ENCODE results near the gene TUBB1.
"Not testable (repeated sequence)": the region's sequence is repeated elsewhere in the genome, so short reads cannot be mapped to it uniquely, and the experiment has no call there.

TUBB1 gene

GRCh38 chr20:59019217-59019616 is at the start of gene TUBB1:
TSS of gene TUBB1 (plus strand) at chr20:59019429. CDS start at chr20:59019523, 94 bp downstream.
- no peak for DNase-seq

- DNase-seq, result no peak
Observed at GRCh38 chr20:58969439-58969838, 49.8 kb upstream of the TUBB1 start.

GRCh38 chr20:58970146-58970545 is 49.1 kb upstream of the TUBB1 start:
- no peak for DNase-seq

- DNase-seq, result no peak
Observed at GRCh38 chr20:58971429-58971828, 47.8 kb upstream of the TUBB1 start.

GRCh38 chr20:58973179-58973578 is 46.0 kb upstream of the TUBB1 start:
- DNase-seq, result no peak

- DNase-seq, result no peak
Observed at GRCh38 chr20:58973866-58974265, 45.4 kb upstream of the TUBB1 start.

- DNase-seq, result no peak
Observed at GRCh38 chr20:58975353-58975752, 43.9 kb upstream of the TUBB1 start.

- DNase-seq, result peak; percentile 19
Observed at GRCh38 chr20:58976061-58976730, 43.0 kb upstream of the TUBB1 start.

- DNase-seq, result no peak
Observed at GRCh38 chr20:58978351-58979190, 40.7 kb upstream of the TUBB1 start.

GRCh38 chr20:58980711-58981627 is 38.3 kb upstream of the TUBB1 start, which contains the start of gene NELFCD:
TSS of gene NELFCD (plus strand) at chr20:58981256. CDS start at chr20:58981310, 54 bp downstream.
- DNase-seq, result peak; percentile 90

GRCh38 chr20:58981628-58982364 is 37.4 kb upstream of the TUBB1 start:
- peak; percentile 54 for DNase-seq

GRCh38 chr20:58982406-58983114 is 36.7 kb upstream of the TUBB1 start:
- no peak for DNase-seq

GRCh38 chr20:58983115-58983468 is 36.1 kb upstream of the TUBB1 start:
- not testable (repeated sequence) for DNase-seq

GRCh38 chr20:58984691-58985090 is 34.5 kb upstream of the TUBB1 start:
- no peak for DNase-seq

GRCh38 chr20:58985656-58986055 is 33.6 kb upstream of the TUBB1 start:
- DNase-seq, result no peak

- DNase-seq, result no peak
Observed at GRCh38 chr20:58986286-58986967, 32.8 kb upstream of the TUBB1 start.

GRCh38 chr20:58986968-58987517 is 32.2 kb upstream of the TUBB1 start:
- no peak for DNase-seq

- no peak for DNase-seq
Observed at GRCh38 chr20:58987790-58988564, 31.3 kb upstream of the TUBB1 start.

- DNase-seq, result no peak
Observed at GRCh38 chr20:58988565-58988882, 30.7 kb upstream of the TUBB1 start.

GRCh38 chr20:58989196-58989595 is 30.0 kb upstream of the TUBB1 start:
- no peak for DNase-seq
